ENCODE data around the gene KRT72. TPM values are rescaled to one million over a fixed set of nuclear protein-coding genes. Genes with fewer than 3 reads are reported as not detected.

Gene KRT72
- not detected in 2 replicates for total RNA-seq
- long read RNA-seq: 0 reads

- peak; percentile 80 for DNase-seq (ENCODE audit: extremely low spot score, unreplicated experiment)
- Mint-ChIP-seq H3K4me1 (ENCODE audit: unreplicated experiment) (no peaks in the 10 kb centered on the region), H3K27ac (ENCODE audit: unreplicated experiment) (no peak within 1 kb of the TSS), H3K36me3 (ENCODE audit: unreplicated experiment) (no peaks in the 10 kb centered on the region), H3K4me3 (ENCODE audit: unreplicated experiment) (no peak within 1 kb of the TSS), H3K9me3 (ENCODE audit: unreplicated experiment) (no peaks in the 10 kb centered on the region), H3K27me3 (ENCODE audit: unreplicated experiment) (peaks cover 70% of the 10 kb centered on the region)
- TF ChIP-seq, protein P1, sequence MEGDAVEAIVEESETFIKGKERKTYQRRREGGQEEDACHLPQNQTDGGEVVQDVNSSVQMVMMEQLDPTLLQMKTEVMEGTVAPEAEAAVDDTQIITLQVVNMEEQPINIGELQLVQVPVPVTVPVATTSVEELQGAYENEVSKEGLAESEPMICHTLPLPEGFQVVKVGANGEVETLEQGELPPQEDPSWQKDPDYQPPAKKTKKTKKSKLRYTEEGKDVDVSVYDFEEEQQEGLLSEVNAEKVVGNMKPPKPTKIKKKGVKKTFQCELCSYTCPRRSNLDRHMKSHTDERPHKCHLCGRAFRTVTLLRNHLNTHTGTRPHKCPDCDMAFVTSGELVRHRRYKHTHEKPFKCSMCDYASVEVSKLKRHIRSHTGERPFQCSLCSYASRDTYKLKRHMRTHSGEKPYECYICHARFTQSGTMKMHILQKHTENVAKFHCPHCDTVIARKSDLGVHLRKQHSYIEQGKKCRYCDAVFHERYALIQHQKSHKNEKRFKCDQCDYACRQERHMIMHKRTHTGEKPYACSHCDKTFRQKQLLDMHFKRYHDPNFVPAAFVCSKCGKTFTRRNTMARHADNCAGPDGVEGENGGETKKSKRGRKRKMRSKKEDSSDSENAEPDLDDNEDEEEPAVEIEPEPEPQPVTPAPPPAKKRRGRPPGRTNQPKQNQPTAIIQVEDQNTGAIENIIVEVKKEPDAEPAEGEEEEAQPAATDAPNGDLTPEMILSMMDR (IDR thresholded peaks at IDR 0.05): no peak
Observed at GRCh38 chr12:52600941-52601481, at the start of gene KRT72. TSS of gene KRT72 (minus strand) at chr12:52601463. CDS start at chr12:52601452, 11 bp downstream.

GRCh38 chr12:52650520-52651081, 49.3 kb upstream of the KRT72 start:
- Mint-ChIP-seq H3K27ac (ENCODE audit: unreplicated experiment) (no peak overlapping the region), H3K36me3 (ENCODE audit: unreplicated experiment) (no peaks in the 10 kb centered on the region)
- TF ChIP-seq, protein P1 (IDR thresholded peaks at IDR 0.05): no peak

GRCh38 chr12:52649066-52649465, 47.8 kb upstream of the KRT72 start:
- H3K4me3 Mint-ChIP-seq (ENCODE audit: unreplicated experiment): no peak overlapping the region
- peaks cover 48% of the 10 kb centered on the region for H3K27me3 Mint-ChIP-seq (ENCODE audit: unreplicated experiment)
- TF ChIP-seq, protein P1 (IDR thresholded peaks at IDR 0.05): no peak
- peak; percentile 60 for DNase-seq (ENCODE audit: extremely low spot score, unreplicated experiment)
- no peaks in the 10 kb centered on the region for H3K36me3 Mint-ChIP-seq (ENCODE audit: unreplicated experiment)
- no peaks in the 10 kb centered on the region for H3K4me1 Mint-ChIP-seq (ENCODE audit: unreplicated experiment)
- no peaks in the 10 kb centered on the region for H3K9me3 Mint-ChIP-seq (ENCODE audit: unreplicated experiment)
- no peak overlapping the region for H3K27ac Mint-ChIP-seq (ENCODE audit: unreplicated experiment)

More at GRCh38 chr12:52650520-52651081, 49.3 kb upstream of the KRT72 start:
- no peak overlapping the region for H3K4me3 Mint-ChIP-seq (ENCODE audit: unreplicated experiment)
- H3K27me3 Mint-ChIP-seq (ENCODE audit: unreplicated experiment): peaks cover 50% of the 10 kb centered on the region
- no peaks in the 10 kb centered on the region for H3K9me3 Mint-ChIP-seq (ENCODE audit: unreplicated experiment)
- no peak for DNase-seq (ENCODE audit: extremely low spot score, unreplicated experiment)
- no peaks in the 10 kb centered on the region for H3K4me1 Mint-ChIP-seq (ENCODE audit: unreplicated experiment)

DNA sequence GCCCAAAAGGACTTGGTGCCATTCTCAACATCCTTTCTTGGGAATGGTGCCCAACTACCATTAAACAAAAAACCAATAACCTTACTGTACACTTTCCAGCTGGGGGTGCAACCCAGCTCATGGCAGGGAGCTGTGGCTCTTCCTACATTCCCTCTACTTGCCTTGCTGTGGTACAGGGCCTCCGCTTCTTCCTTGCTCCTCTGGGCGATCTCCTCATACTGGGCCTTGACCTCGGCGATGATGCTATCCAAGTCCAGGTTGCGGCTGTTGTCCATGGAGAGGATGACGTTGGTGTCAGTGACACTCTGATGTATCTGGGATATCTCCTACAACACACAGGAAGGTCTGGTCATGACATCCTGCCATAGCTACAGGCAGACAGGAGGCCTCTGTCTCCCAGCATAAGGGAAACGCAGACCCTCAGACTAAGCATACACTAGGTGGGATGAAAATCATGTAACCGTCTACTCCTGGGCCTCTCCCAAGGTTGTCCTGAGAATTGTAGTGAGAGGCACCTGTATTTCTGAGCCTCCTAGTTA, 46.8 kb upstream of the KRT72 start:
- Mint-ChIP-seq H3K36me3 (ENCODE audit: unreplicated experiment) (no peaks in the 10 kb centered on the region), H3K4me1 (ENCODE audit: unreplicated experiment) (no peaks in the 10 kb centered on the region), H3K4me3 (ENCODE audit: unreplicated experiment) (no peak overlapping the region), H3K27me3 (ENCODE audit: unreplicated experiment) (peaks cover 45% of the 10 kb centered on the region), H3K27ac (ENCODE audit: unreplicated experiment) (no peak overlapping the region), H3K9me3 (ENCODE audit: unreplicated experiment) (no peaks in the 10 kb centered on the region)
- DNase-seq (ENCODE audit: extremely low spot score, unreplicated experiment): peak; percentile 56
- TF ChIP-seq, protein P1 (IDR thresholded peaks at IDR 0.05): no peak

DNA sequence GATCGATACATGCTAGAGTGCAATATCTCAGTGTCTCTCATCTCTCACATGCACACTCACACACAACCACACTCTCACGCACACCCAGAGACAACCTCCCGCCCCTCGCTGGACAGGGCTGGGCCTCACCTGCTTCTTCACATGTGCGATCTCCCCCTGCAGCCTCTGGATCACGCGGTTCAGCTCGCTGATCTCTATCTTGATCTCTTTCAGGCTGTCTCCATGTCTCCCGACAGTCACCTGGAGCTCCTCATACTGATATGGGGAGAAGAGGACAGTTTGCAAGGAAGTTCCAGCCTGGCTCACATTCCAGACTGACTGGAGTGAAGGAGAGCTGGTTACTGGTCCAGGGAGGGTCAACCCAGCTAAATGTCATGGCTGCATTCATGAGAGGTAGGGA, 46.3 kb upstream of the KRT72 start:
- Mint-ChIP-seq H3K4me1 (ENCODE audit: unreplicated experiment) (no peaks in the 10 kb centered on the region), H3K27me3 (ENCODE audit: unreplicated experiment) (peaks cover 45% of the 10 kb centered on the region), H3K36me3 (ENCODE audit: unreplicated experiment) (no peaks in the 10 kb centered on the region), H3K4me3 (ENCODE audit: unreplicated experiment) (no peak overlapping the region), H3K9me3 (ENCODE audit: unreplicated experiment) (no peaks in the 10 kb centered on the region), H3K27ac (ENCODE audit: unreplicated experiment) (no peak overlapping the region)
- DNase-seq (ENCODE audit: extremely low spot score, unreplicated experiment): peak; percentile 67
- TF ChIP-seq, protein P1 (IDR thresholded peaks at IDR 0.05): no peak

All from osteocyte (in vitro differentiated cells).